GM12878 (cell line): ENCODE data around the gene C1QBP.

ENCODE experiments used
- EP300 ChIP-seq, 2 experiments: fragments of 150-350 bp in 1 of 2; IDR thresholded peaks; 2 replicates each; pipeline ENCODE4 v1.6.1; 2011 to 2012; ENCODE audit warnings: low read depth in 2 of 2, low read length in 2 of 2, borderline replicate concordance in 1 of 2, improper control_type of control experiment in 1 of 2, inconsistent platforms in 1 of 2; ENCODE audit not compliant: control insufficient read depth in 1 of 2
- EZH2 ChIP-seq: IDR thresholded peaks from 2 replicates; pipeline ENCODE4 v1.6.1; 2012; ENCODE audit warnings: low read depth, mild to moderate bottlenecking, control low read depth, inconsistent platforms, low read length, borderline replicate concordance; ENCODE audit not compliant: control insufficient read depth
- NBN ChIP-seq: fragments of 450-650 bp; IDR thresholded peaks from 2 replicates; pipeline ENCODE4 v1.6.1; 2016
- POLR2AphosphoS5 ChIP-seq: IDR thresholded peaks from 2 replicates; pipeline ENCODE4 v1.6.1; 2011; ENCODE audit warnings: mild to moderate bottlenecking, low read length, inconsistent platforms
- SIX5 ChIP-seq: IDR thresholded peaks from 2 replicates; pipeline ENCODE4 v1.6.1; 2011; ENCODE audit warnings: mild to moderate bottlenecking, low read depth, low read length, moderate library complexity; ENCODE audit not compliant: severe bottlenecking
- ZNF274 ChIP-seq: IDR thresholded peaks from one replicate; pipeline ENCODE4 v1.8.0; 2011; ENCODE audit not compliant: insufficient read length, insufficient read depth
- ZNF592 ChIP-seq: fragments of 450-650 bp; IDR thresholded peaks from 2 replicates; pipeline ENCODE4 v1.6.1; 2017; ENCODE audit warnings: mild to moderate bottlenecking, moderate library complexity
- TF ChIP-seq, protein P1 (sequence below), 3 experiments: IDR thresholded peaks in 2 of 3; conservative IDR thresholded peaks in 1 of 3; 2 replicates each; pipeline ENCODE4 v1.5.1; 2011; ENCODE audit warnings: low read depth in 3 of 3, low read length in 3 of 3, mild to moderate bottlenecking in 3 of 3, control low read depth in 2 of 3, moderate library complexity in 2 of 3, inconsistent platforms in 1 of 3, mixed read lengths in 1 of 3; ENCODE audit not compliant: control insufficient read depth in 2 of 3, insufficient read depth in 1 of 3; ENCODE audit errors: extremely low read depth in 1 of 3

DNA sequence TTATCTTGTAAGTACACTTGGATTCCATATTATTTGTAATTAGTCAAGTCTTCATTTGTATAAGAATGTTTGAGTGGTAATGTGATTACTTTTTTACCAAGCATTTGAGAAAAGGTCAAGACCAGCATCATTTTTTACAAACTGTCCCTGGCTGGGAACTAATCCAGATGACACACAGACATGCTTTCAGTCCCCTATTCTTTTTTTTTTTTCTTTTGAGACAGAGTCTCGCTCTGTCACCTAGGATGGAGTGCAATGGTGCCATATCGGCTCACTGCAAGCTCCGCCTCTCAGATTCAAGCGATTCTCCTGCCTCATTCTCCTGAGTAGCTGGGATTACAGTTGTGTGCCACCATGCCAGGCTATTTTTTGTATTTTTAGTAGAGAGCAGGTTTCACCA, 42.5 kb upstream of the C1QBP start:
- no peak for TF ChIP-seq POLR2AphosphoS5
- no peak for TF ChIP-seq EP300 (IDR thresholded peaks at IDR 0.05; ENCODE audit: borderline replicate concordance in 1 of 2, control insufficient read depth in 1 of 2, low read depth in 2 of 2, low read length in 2 of 2)
- TF ChIP-seq NBN: no peak
- no peak for TF ChIP-seq SIX5
- TF ChIP-seq, protein P1, sequence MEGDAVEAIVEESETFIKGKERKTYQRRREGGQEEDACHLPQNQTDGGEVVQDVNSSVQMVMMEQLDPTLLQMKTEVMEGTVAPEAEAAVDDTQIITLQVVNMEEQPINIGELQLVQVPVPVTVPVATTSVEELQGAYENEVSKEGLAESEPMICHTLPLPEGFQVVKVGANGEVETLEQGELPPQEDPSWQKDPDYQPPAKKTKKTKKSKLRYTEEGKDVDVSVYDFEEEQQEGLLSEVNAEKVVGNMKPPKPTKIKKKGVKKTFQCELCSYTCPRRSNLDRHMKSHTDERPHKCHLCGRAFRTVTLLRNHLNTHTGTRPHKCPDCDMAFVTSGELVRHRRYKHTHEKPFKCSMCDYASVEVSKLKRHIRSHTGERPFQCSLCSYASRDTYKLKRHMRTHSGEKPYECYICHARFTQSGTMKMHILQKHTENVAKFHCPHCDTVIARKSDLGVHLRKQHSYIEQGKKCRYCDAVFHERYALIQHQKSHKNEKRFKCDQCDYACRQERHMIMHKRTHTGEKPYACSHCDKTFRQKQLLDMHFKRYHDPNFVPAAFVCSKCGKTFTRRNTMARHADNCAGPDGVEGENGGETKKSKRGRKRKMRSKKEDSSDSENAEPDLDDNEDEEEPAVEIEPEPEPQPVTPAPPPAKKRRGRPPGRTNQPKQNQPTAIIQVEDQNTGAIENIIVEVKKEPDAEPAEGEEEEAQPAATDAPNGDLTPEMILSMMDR (IDR thresholded peaks at IDR 0.05 in 2 of 3, conservative IDR thresholded peaks at IDR 0.05 in 1 of 3; ENCODE audit: control insufficient read depth in 2 of 3, extremely low read depth in 1 of 3, insufficient read depth in 1 of 3, low read depth in 3 of 3, low read length in 3 of 3): no peak
- TF ChIP-seq ZNF592: no peak
- TF ChIP-seq EZH2: no peak
- TF ChIP-seq ZNF274: no peak
